PC-9 (cell line): ENCODE measurements around the gene GRIFIN.

Experiments used
- CTCF ChIP-seq: fragments of 200-600 bp; sonication (generic); conservative IDR thresholded peaks from 2 replicates; pipeline ENCODE4 v1.6.1; 2017; ENCODE audit warnings: mixed run types, antibody characterized with exemption, mild to moderate bottlenecking, moderate library complexity
- EZH2 ChIP-seq: fragments of 200-600 bp; sonication (generic); IDR thresholded peaks from 2 replicates; pipeline ENCODE4 v1.8.0; 2017; ENCODE audit warnings: antibody characterized with exemption, low read depth

DNA sequence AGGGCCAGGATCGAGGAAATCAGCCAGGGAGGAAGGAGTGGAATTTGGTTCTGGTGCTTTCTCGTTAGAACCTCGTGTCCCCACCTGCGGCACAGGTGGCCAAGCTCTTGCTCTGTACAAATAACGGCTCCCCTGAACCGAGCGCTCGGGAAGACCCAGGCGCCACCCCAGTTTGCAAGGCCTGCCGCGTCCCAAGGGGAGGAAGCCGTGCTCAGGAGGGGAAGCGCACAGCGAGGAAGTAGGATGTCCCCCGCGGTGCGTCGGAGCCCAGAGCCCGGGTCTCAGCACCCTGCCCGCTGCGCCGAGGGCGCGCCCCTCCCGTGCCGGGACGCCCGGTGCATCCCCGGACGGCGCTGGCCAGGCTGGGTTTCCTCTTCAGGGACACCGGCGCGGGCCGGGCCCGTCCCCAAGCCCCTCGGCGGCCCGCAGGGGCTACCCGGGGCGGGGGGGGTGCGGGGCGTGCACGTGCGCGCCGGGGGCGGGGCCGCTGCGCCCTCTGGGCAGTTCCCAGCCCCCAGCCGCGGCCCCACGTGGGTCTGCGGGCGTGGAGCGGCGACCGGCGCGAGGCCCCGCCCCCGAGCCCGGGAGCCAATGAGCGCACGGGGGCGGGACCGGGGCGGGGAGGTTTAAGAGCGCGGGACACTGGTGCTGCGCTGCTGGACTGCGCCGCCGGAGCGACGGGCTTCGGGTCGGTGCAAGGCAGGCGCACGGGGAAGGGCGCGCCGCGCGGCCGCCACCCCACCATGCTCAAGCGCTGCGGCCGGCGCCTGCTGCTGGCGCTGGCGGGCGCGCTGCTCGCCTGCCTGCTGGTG lies 43.1 kb upstream of the GRIFIN start, which contains the start of gene LFNG:
- TF ChIP-seq CTCF = no peak
- no peak for TF ChIP-seq EZH2
